Muscle layer of colon (tissue), 2 donors: Measurements from ENCODE around the gene MIA3.

Source experiments
- H3K27ac ChIP-seq: one replicate; pipeline ENCODE4 v1.7.0; 2013; ENCODE audit warnings: low read depth, mild to moderate bottlenecking, low read length, moderate library complexity
- H3K27me3 ChIP-seq, 2 donors: one replicate each; pipeline ENCODE4 v1.7.0; 2013; ENCODE audit warnings: low read length in 2 of 2, mild to moderate bottlenecking in 2 of 2; ENCODE audit not compliant: insufficient read depth in 2 of 2, control insufficient read depth in 1 of 2
- H3K36me3 ChIP-seq: one replicate; pipeline ENCODE4 v1.7.0; 2013; ENCODE audit warnings: mild to moderate bottlenecking, low read length; ENCODE audit not compliant: insufficient read depth
- H3K4me1 ChIP-seq: one replicate; pipeline ENCODE4 v1.7.0; 2013; ENCODE audit warnings: mild to moderate bottlenecking, low read length; ENCODE audit not compliant: insufficient read depth
- H3K4me3 ChIP-seq, 2 donors: one replicate each; pipeline ENCODE4 v1.7.0; 2013; ENCODE audit warnings: low read length in 2 of 2, low read depth in 1 of 2, mild to moderate bottlenecking in 1 of 2, moderate library complexity in 1 of 2
- H3K9ac ChIP-seq: one replicate; pipeline ENCODE4 v1.7.0; 2013; ENCODE audit warnings: low read length
- H3K9me3 ChIP-seq: one replicate; pipeline ENCODE4 v1.7.0; 2013; ENCODE audit warnings: mild to moderate bottlenecking, low read length
- donor health status: abdominal sarcoma.
- donor health status: Adenocarcinoma of cecum.

The MIA3 gene

DNA sequence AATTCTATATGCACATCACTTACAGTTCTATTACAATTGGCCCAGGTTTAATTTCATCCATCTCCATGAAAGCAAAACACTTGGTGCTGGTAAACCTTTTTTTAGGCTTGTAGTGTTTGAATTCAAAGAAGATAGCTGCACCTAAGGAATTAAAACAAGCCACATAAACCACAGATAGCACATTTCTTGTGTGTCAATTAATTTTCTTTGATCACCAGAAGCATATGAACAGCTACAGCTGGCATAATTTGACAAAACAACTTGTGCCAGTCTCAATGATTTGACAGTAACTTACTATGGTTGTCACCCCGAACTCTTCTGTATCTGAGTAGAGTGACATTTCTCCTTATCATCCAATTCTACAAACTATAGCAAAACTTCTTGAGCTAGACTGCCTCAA, 52.2 kb downstream of the MIA3 start:
- no peak overlapping the region for H3K9ac ChIP-seq
- H3K4me1 ChIP-seq, result no peaks in the 10 kb centered on the region
- H3K27ac ChIP-seq, result no peak overlapping the region
- H3K4me3 ChIP-seq, result no peak overlapping the region
- no peaks in the 10 kb centered on the region for H3K27me3 ChIP-seq
- H3K36me3 ChIP-seq, result peaks cover 34% of the 10 kb centered on the region
- no peaks in the 10 kb centered on the region for H3K9me3 ChIP-seq

DNA sequence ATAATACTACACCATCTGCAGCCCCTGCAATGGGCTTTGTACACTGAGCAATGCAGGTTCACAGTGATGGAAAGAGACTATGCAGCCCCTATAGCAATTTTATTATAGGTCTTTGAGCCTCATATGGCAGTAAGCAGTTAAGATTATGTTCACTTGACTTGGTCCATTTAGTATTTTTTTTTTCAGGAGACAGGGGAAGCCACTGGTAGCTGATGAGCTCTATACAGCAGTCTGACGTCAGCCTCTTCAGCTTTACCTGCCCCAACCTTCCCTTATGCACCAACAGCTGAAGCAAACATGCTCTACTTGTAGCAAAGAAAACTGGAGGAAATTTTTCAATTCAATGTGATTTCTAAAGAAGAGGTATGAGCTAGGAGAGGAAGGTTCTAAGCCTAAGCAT, 62.2 kb downstream of the MIA3 start:
- Histone ChIP-seq H3K4me3 (no peak overlapping the region), H3K4me1 (no peaks in the 10 kb centered on the region), H3K9me3 (no peaks in the 10 kb centered on the region), H3K36me3 (peaks cover 10% of the 10 kb centered on the region), H3K27ac (no peak overlapping the region), H3K9ac (no peak overlapping the region), H3K27me3 (no peaks in the 10 kb centered on the region)

- Histone ChIP-seq H3K4me1 (no peaks in the 10 kb centered on the region), H3K4me3 (no peak overlapping the region), H3K27ac (no peak overlapping the region), H3K9me3 (no peaks in the 10 kb centered on the region), H3K9ac (no peak overlapping the region), H3K27me3 (no peaks in the 10 kb centered on the region), H3K36me3 (peaks cover 12% of the 10 kb centered on the region)
Measured at GRCh38 chr1:222691016-222691415, 73.1 kb downstream of the MIA3 start.

- Histone ChIP-seq H3K4me3 (no peak overlapping the region), H3K9me3 (no peaks in the 10 kb centered on the region), H3K9ac (no peak overlapping the region), H3K4me1 (no peaks in the 10 kb centered on the region), H3K36me3 (peaks cover 5% of the 10 kb centered on the region), H3K27ac (no peak overlapping the region), H3K27me3 (no peaks in the 10 kb centered on the region)
Measured at GRCh38 chr1:222694927-222695326, 77.0 kb downstream of the MIA3 start.

GRCh38 chr1:222696741-222697140, 78.8 kb downstream of the MIA3 start:
- Histone ChIP-seq H3K27me3 (no peaks in the 10 kb centered on the region), H3K27ac (no peak overlapping the region), H3K36me3 (peaks cover 5% of the 10 kb centered on the region), H3K9ac (no peak overlapping the region), H3K9me3 (no peaks in the 10 kb centered on the region), H3K4me3 (no peak overlapping the region), H3K4me1 (no peaks in the 10 kb centered on the region)

GRCh38 chr1:222697203-222697602, 79.3 kb downstream of the MIA3 start:
- Histone ChIP-seq H3K27me3 (no peaks in the 10 kb centered on the region), H3K36me3 (peaks cover 7% of the 10 kb centered on the region), H3K4me1 (no peaks in the 10 kb centered on the region), H3K4me3 (no peak overlapping the region), H3K9me3 (no peaks in the 10 kb centered on the region), H3K27ac (no peak overlapping the region), H3K9ac (no peak overlapping the region)

GRCh38 chr1:222697826-222698225, 79.9 kb downstream of the MIA3 start:
- no peak overlapping the region for H3K9ac ChIP-seq
- H3K27me3 ChIP-seq, result no peaks in the 10 kb centered on the region
- H3K36me3 ChIP-seq, result peaks cover 12% of the 10 kb centered on the region
- no peak overlapping the region for H3K27ac ChIP-seq
- no peaks in the 10 kb centered on the region for H3K9me3 ChIP-seq
- H3K4me1 ChIP-seq, result no peaks in the 10 kb centered on the region
- H3K4me3 ChIP-seq, result no peak overlapping the region

DNA sequence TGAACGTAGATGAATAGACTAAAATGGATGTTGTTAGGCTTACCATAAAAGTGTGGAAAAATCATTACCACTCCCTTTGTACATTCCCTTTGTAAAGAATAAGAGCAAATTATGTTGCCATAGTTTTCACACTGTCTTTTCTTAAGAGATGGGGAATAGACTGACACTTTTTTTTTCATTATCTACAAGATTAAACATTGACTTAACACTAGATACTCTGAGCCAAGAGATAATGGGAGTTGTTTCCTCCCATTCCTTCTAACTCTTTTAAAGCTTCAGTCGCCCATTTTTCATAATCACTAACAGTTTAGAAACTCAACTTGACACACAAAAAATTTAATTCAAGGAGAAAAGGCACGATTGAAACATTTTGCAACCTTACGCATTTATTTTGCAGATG, 84.3 kb downstream of the MIA3 start:
- no peaks in the 10 kb centered on the region for H3K27me3 ChIP-seq
- H3K9me3 ChIP-seq, result no peaks in the 10 kb centered on the region
- no peak overlapping the region for H3K9ac ChIP-seq
- H3K27ac ChIP-seq, result no peak overlapping the region
- H3K36me3 ChIP-seq, result peaks cover 8% of the 10 kb centered on the region
- no peak overlapping the region for H3K4me3 ChIP-seq
- peaks cover 4% of the 10 kb centered on the region for H3K4me1 ChIP-seq

- Histone ChIP-seq H3K4me1 (peaks cover 4% of the 10 kb centered on the region), H3K9me3 (no peaks in the 10 kb centered on the region), H3K4me3 (no peak overlapping the region), H3K27me3 (no peaks in the 10 kb centered on the region), H3K9ac (no peak overlapping the region), H3K36me3 (peaks cover 8% of the 10 kb centered on the region), H3K27ac (no peak overlapping the region)
Measured at GRCh38 chr1:222704260-222704659, 86.4 kb downstream of the MIA3 start.

GRCh38 chr1:222706815-222707214, 88.9 kb downstream of the MIA3 start:
- Histone ChIP-seq H3K4me3 (no peak overlapping the region), H3K36me3 (peaks cover 8% of the 10 kb centered on the region), H3K9me3 (no peaks in the 10 kb centered on the region), H3K27me3 (no peaks in the 10 kb centered on the region), H3K9ac (no peak overlapping the region), H3K4me1 (peaks cover 19% of the 10 kb centered on the region), H3K27ac (no peak overlapping the region)

GRCh38 chr1:222709700-222710153, 91.8 kb downstream of the MIA3 start:
- Histone ChIP-seq H3K9me3 (no peaks in the 10 kb centered on the region), H3K4me1 (peaks cover 19% of the 10 kb centered on the region), H3K9ac (no peak overlapping the region), H3K4me3 (no peak overlapping the region), H3K36me3 (no peaks in the 10 kb centered on the region), H3K27me3 (no peaks in the 10 kb centered on the region), H3K27ac (no peak overlapping the region)

DNA sequence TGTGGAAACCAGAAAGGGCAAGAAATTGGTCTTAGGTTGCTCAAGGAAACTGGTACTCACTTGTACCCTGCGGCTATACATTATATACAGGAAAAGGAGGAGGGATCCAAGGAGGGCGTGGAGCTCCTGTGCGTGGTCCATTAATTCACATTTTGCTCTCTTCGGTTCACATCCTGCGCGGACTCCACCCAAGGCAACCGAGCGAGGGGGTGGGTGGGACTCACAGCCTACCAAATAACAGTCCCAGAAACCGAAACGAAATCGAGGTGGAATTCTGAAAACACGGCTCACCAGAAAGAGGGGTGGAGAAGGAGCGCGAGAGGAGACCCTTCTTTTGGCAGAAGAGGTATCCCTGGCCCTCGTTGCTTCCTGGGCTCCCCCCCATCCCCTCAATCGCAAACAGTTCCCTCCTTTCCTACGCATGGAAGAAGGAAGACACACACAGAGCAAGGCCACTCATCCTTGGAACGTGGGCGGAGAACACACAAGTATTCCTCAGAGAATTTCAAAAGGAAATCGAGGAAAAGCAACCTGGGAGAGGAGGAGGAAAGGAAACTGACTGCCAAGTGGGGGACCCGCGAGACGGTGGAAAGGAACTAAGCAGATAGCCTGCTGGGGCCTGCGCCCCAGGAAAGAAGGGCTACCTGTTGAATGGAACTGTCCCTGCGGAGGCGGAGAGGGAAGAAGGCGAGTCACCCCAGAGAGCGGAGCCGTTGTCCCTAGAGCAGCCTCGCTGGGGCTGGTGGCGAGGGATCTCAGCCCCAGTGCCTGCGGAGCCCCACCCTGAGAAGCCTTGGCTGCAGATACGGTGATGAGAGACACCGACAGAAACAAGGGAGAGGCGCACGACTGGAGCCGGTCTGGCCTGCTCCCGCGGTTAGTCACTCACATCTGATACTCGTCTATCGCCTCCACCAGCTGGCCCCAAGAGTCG, 93.7 kb downstream of the MIA3 start:
- Histone ChIP-seq H3K4me1 (peaks cover 19% of the 10 kb centered on the region), H3K27me3 (no peaks in the 10 kb centered on the region), H3K4me3 (peak overlapping the region; percentile 97 to 100), H3K9me3 (no peaks in the 10 kb centered on the region), H3K9ac (peak overlapping the region; percentile 97), H3K27ac (peak overlapping the region; percentile 91), H3K36me3 (peaks cover 5% of the 10 kb centered on the region)
